GM21381 (cell line): Measurements from ENCODE around the gene CERS4.
"Not testable (repeated sequence)": the region's sequence is repeated elsewhere in the genome, so short reads cannot be mapped to it uniquely, and the experiment has no call there.

Source experiments
- ATAC-seq: cut with Tn5 transposase; IDR thresholded peaks from one replicate; pipeline ENCODE4 v1.9.1; 2021; ENCODE audit warnings: mild to moderate bottlenecking, moderate library complexity; ENCODE audit not compliant: unreplicated experiment

The CERS4 gene

GRCh38 chr19:8209462-8210378 is 550 bp downstream of the CERS4 start:
- ATAC-seq: peak; percentile 73

GRCh38 chr19:8210421-8211101 is 1.4 kb downstream of the CERS4 start:
- no peak for ATAC-seq

- no peak for ATAC-seq
Observed at GRCh38 chr19:8212212-8212611, 3.0 kb downstream of the CERS4 start.

GRCh38 chr19:8212916-8213315 is 3.7 kb downstream of the CERS4 start:
- no peak for ATAC-seq

- no peak for ATAC-seq
Observed at GRCh38 chr19:8213827-8214672, 4.9 kb downstream of the CERS4 start.

GRCh38 chr19:8214802-8215201 is 5.6 kb downstream of the CERS4 start:
- no peak for ATAC-seq

GRCh38 chr19:8215783-8216182 is 6.6 kb downstream of the CERS4 start:
- ATAC-seq: no peak

- ATAC-seq: no peak
Observed at GRCh38 chr19:8216357-8216756, 7.2 kb downstream of the CERS4 start.

- ATAC-seq: not testable (repeated sequence)
Observed at GRCh38 chr19:8218127-8218526, 9.0 kb downstream of the CERS4 start.

GRCh38 chr19:8220481-8220880 is 11.3 kb downstream of the CERS4 start:
- ATAC-seq: no peak

- no peak for ATAC-seq
Observed at GRCh38 chr19:8221161-8221560, 12.0 kb downstream of the CERS4 start.

- ATAC-seq: not testable (repeated sequence)
Observed at GRCh38 chr19:8223442-8223841, 14.3 kb downstream of the CERS4 start.

- no peak for ATAC-seq
Observed at GRCh38 chr19:8224394-8225145, 15.4 kb downstream of the CERS4 start.

GRCh38 chr19:8231073-8231604 is 22.0 kb downstream of the CERS4 start:
- no peak for ATAC-seq

- no peak for ATAC-seq
Observed at GRCh38 chr19:8233370-8233769, 24.2 kb downstream of the CERS4 start.

- ATAC-seq: no peak
Observed at GRCh38 chr19:8237026-8237425, 27.9 kb downstream of the CERS4 start.

GRCh38 chr19:8238251-8238650 is 29.1 kb downstream of the CERS4 start:
- no peak for ATAC-seq

- no peak for ATAC-seq
Observed at GRCh38 chr19:8239528-8240273, 30.5 kb downstream of the CERS4 start.
